RWPE1 (cell line): ENCODE results near the gene STON2.

ENCODE experiments used
- CTCF ChIA-PET: fragments of 350-600 bp; sonication (Branson Sonifier 250); formaldehyde crosslinking; extraction: SDS; loops from one replicate; lab custom pipeline; 2021; lab: Yijun Ruan, JAX
- POLR2A ChIA-PET: fragments of 400-600 bp; formaldehyde crosslinking; extraction: SDS; loops from one replicate; lab custom pipeline; 2020; ENCODE audit warnings: antibody characterized with exemption; ENCODE audit not compliant: low non-redundant PET; lab: Yijun Ruan, JAX
- DNase-seq: peaks from one replicate; pipeline ENCODE4 v3.0.0; 2012; ENCODE audit warnings: low spot score
- H3K27ac ChIP-seq: fragments of 450-650 bp; 2 replicates; pipeline ENCODE4 v1.5.1; 2017
- CTCF ChIP-seq: fragments of 450-650 bp; conservative IDR thresholded peaks from 2 replicates; pipeline ENCODE4 v1.5.1; 2017; ENCODE audit warnings: low read depth, mild to moderate bottlenecking

Gene STON2

DNA sequence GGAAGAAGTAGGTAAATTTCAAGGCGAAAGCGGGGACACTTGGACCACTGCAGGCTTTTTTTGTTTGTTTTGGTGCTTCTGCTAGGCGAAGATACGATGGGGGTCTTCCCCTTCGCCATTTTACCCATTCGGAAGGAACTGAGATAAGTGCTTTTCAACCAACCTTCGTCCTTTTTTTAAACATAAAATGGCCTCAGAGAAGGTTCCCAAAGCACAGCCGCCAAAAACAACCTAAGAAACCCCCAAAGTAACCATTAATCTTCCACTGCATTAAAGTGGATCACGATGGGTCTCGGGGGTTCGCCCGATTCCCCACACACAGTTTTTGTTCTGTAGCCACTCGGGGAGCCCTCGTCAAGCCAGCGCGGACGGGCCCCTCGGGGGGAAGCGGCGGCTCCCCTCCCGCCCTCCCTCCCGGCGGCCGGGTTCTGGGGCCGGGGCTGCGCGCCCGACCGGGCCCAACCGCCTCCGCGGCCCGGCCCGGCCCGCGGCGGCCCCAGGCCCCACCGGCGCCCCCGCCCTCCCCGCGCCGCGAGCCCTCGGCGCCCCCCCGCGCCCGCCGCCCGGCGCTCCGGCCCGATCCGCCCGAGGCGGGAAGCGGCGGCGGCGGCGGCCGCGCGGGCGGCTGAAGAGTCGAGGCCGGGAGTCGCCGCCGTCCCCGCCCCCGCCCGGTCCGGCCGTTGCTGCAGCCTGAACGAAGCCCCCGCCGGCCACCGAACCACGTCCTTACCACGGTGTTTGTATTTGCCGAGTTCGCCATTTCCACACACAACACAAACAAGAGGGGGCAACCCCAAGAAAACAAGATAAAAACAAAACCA lies 180.2 kb downstream of the STON2 start:
- peak; percentile 17 for DNase-seq
- no peak for TF ChIP-seq CTCF
- ChIA-PET CTCF (interaction anchor here (0.7 to 1.3 kb wide), 2 partner anchors 50 to 145 kb away, joined by 4 read pairs; no protein-coding TSS in a partner anchor), POLR2A (no interaction called here)
- peak overlapping the region; percentile 100 for H3K27ac ChIP-seq

GRCh38 chr14:81219210-81219758 lies 180.8 kb downstream of the STON2 start:
- CTCF ChIA-PET, result interaction anchor here (0.8 kb wide), 1 partner anchor 245 kb away, joined by 3 read pairs; no protein-coding TSS in a partner anchor
- peak overlapping the region; percentile 100 for H3K27ac ChIP-seq
- DNase-seq, result peak; percentile 90
- TF ChIP-seq CTCF, result no peak
- POLR2A ChIA-PET, result interaction anchor here (0.7 to 1.0 kb wide), 3 partner anchors 21 to 216 kb away, joined by 3 read pairs; no protein-coding TSS in a partner anchor

DNA sequence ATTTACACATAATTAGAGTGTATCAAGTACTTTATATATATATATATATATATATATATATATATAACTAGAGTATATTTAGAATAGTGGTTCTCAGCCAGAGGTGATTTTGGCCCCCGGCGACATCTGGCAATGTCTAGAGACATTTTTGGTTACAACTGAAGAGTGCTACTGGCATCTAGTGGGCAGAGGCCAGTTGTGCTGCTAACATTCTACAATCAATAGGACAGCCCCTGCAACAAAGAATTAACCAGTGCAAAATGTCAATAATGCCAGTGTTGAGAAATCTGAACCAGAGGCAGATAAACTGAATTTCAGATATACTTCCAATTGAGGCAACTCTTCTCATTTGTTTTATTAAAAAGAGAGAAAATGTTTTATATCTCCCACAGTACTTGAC lies 188.3 kb downstream of the STON2 start:
- TF ChIP-seq CTCF, result no peak
- CTCF ChIA-PET, result interaction anchor here (0.6 to 0.7 kb wide), 2 partner anchors 32 to 1834 kb away, joined by 3 to 4 read pairs; no protein-coding TSS in a partner anchor
- POLR2A ChIA-PET, result no interaction called here
- no peak overlapping the region for H3K27ac ChIP-seq
- no peak for DNase-seq
